HG03280 (cell line): Measurements from ENCODE around the gene DCDC1.
A peak's percentile ranks its signal among the peaks of the same experiment; 100 is the strongest.

ENCODE experiments used
- ATAC-seq: cut with Tn5 transposase; IDR thresholded peaks from one replicate; pipeline ENCODE4 v1.9.1; 2021; ENCODE audit warnings: mild to moderate bottlenecking, moderate library complexity; ENCODE audit not compliant: unreplicated experiment

The DCDC1 gene

DNA sequence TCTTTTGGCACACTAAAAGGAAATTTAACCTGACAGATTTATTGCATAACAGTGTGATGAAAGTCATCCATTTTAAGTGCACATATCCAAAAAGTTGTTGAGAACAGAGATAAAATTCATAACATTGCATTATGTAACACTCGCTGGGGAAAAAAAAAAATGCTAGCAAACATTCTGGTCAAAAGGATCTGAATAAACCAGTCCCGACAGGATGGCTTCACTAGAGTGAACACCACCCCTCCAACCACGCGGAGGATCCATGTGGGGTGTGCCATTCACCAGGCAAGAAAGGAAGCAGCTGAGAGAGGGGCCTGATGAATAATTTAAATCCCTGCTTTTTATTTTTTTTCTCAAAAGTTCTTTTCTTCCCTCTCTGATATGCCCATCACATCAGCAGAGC is 258.7 kb downstream of the DCDC1 start:
- no peak for ATAC-seq

DNA sequence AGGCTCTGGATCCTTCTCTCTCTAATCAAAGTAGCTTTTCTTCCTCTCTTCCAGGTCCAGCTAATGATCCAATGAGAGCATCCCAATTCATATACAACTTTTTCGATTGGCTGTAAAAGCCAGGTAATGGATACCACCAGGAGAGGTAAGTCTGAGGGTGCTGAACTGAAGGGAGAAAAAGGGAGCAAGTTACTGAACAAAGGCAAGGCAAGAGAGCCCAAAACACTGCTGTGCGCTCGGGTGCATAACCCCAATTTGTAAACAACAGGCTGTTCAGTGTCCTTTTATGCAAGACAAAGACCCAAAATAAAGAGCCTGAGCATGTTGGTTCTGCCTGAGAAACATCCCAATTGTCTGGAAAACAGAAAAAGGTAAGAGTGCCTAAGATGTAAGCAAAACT is 260.1 kb downstream of the DCDC1 start:
- ATAC-seq, result no peak

GRCh38 chr11:31107649-31108048 is 261.9 kb downstream of the DCDC1 start:
- no peak for ATAC-seq

GRCh38 chr11:31106968-31107576 is 262.5 kb downstream of the DCDC1 start:
- ATAC-seq, result peak; percentile 90

DNA sequence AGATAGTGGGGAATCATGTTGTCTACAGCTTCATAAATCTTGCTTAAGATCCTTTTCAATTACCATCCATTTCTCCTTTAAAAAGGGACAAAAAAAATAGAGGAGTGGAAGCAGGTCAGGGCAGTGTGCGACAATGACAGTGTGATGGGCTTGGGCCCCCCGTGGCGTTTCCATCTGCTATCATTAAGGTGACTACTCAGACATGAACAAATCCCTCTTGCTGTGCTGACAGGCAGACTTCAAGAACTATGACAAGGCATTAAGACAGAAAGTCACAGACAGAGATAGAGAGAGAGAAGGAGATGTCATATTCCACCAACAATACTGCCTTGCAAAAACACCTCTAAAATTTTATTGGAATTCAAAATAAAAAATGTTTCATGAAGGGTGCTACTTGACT is 263.2 kb downstream of the DCDC1 start:
- ATAC-seq, result no peak

- ATAC-seq, result no peak
Measured at GRCh38 chr11:31102875-31103274, 266.7 kb downstream of the DCDC1 start.

DNA sequence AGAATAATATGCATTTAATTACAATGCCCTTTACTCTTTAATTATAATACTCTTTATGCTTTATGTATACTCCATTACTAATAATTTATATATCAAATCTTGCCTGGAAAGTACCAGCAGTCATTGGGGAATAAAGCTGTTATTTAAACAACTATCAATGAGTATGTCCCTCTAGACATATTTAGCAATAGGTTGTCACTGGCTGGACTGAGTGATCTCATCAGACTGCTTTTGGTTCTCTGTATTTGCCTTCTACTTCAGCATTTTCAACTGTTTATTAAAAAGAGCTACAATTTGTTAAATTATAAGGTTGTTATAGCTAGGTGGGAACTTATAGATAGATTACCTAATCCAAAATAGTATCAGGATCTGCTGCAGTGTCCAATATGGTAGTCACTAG is 267.2 kb downstream of the DCDC1 start:
- no peak for ATAC-seq

GRCh38 chr11:31096191-31096805 is 273.2 kb downstream of the DCDC1 start:
- no peak for ATAC-seq

GRCh38 chr11:31092638-31093037 is 276.9 kb downstream of the DCDC1 start:
- ATAC-seq, result no peak

- ATAC-seq, result no peak
Measured at GRCh38 chr11:31089117-31089516, 280.4 kb downstream of the DCDC1 start.

- no peak for ATAC-seq
Measured at GRCh38 chr11:31069447-31070205, 299.9 kb downstream of the DCDC1 start.

DNA sequence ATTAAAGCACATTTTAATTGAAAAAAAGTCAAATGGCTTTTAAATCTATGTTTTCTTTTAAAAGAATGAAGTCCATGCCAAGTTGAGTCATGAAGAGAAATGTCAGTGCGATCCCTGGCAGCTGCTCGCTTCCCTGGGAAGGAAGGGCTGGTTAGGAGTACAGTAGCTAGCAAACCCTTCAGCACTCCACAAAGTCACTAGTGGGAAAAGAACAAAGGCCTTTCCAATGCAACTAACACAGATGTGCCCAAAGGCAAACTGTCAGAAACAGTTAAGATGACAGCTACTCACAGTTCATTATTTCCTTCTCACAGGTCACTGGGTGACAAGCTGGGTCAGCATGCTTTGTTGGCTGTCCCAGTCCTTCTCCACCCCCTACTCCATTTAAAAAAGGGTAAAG is 308.7 kb downstream of the DCDC1 start:
- ATAC-seq, result no peak

- no peak for ATAC-seq
Measured at GRCh38 chr11:31059529-31059928, 310.0 kb downstream of the DCDC1 start.

DNA sequence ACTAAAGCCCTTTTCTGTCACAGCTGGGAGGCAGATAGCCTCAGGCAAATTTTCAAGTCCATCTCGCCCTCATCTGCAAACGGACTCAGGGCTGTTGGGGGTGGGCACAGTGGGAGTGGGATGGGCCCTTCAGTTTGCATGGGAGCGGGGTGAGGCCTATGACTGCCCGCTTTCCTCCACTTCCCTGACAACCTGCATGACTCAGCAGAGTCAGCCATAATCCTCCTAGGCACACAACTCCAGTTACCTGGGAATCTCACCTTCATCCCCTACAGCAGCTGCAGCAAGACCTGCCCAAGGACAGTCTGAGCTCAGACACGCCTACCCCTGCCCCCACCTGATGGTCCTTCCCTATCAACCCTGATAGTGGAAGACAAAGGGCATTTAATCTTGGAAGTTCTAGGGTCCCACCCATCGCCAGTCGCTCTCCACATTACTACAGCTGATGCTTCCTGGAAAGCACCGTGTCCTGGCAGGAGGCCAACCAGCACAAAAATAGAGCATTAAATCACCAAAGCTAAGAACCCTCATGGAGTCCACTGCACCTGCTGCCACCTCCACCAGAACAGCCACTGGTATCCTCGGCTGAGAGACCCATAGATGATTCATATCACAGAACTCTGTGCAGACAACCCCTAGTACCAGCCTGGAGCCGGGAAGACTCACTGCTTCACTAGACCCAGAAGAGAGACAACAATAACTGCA is 319.3 kb downstream of the DCDC1 start:
- ATAC-seq, result no peak

- ATAC-seq, result no peak
Measured at GRCh38 chr11:31045335-31045734, 324.2 kb downstream of the DCDC1 start.

DNA sequence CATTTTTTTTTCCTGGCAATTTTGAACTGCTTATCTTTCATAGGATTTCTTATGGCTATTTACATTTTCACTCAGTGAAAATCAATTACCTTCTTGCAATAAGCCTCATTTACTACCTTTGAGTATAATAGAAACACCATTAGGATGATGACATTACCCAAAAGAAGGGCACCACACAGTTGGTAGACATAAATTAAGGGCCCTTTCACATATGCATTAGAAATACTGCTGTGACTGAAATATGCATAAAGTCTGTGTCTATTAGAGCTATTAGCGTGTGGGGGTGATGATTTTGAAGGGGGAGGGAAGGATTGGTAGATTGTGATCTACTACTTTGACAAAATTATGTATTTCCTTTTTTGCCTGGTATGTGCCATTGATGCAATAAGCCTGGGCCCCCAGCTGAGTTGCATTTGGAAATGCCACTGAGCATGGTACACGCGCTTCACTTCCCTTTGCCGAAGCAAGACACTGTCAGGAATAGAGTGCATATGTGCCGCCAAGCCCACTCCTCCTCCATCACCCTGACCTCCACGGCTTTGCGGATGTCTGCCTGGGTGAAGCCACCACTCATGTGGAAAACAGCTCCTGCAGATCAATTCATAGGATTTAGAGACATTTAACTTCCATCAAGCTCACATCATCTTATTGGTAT is 339.3 kb downstream of the DCDC1 start:
- ATAC-seq, result no peak

- no peak for ATAC-seq
Measured at GRCh38 chr11:31026315-31026714, 343.2 kb downstream of the DCDC1 start.

GRCh38 chr11:31022080-31022479 is 347.5 kb downstream of the DCDC1 start:
- ATAC-seq, result no peak

DNA sequence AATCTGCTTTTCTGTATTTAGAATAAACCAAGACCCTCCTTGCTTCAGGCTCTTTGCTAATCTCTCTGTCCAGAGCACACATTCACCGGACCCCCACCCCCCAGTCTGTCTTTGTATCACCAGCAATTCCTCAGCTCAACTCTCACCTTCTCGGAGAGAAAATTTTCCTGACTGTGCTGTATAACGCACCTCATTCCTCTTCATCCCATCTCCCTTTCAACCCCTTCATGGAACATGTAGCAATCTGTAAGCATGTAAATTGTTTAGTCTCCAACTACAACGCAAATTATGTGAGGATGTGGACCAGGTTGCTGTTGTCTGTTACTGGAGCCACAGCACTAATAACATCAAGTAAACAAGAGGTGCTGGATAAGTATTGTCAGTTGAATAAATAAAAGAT is 349.8 kb downstream of the DCDC1 start:
- no peak for ATAC-seq

DNA sequence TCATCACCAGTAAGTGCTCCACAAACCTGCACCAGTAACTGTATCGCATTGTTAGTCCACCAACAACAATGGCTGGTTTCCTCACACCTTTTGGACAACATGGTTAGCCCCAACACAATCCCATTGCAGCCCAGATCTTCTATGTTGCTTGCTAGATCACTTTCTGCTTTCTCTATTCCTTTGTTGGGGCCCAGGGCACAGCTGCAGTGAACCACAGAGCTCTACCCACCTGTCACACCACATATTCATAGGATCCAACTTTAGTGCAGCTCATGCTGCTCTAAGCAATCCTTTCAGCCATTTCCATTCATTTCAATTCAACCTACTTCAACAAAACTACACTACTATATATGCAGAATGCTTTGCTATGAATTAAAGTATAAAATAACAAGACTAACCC is 364.3 kb downstream of the DCDC1 start:
- no peak for ATAC-seq

- ATAC-seq, result no peak
Measured at GRCh38 chr11:31001427-31001826, 368.1 kb downstream of the DCDC1 start.
